Measurements from ENCODE around the gene ZMYND11. TPM values are rescaled to one million over a fixed set of nuclear protein-coding genes. Genes with fewer than 3 reads are reported as not detected.

ZMYND11 gene
- total and polyA plus RNA-seq, 7 donors: 21.5 to 138 (median 112) TPM

DNA sequence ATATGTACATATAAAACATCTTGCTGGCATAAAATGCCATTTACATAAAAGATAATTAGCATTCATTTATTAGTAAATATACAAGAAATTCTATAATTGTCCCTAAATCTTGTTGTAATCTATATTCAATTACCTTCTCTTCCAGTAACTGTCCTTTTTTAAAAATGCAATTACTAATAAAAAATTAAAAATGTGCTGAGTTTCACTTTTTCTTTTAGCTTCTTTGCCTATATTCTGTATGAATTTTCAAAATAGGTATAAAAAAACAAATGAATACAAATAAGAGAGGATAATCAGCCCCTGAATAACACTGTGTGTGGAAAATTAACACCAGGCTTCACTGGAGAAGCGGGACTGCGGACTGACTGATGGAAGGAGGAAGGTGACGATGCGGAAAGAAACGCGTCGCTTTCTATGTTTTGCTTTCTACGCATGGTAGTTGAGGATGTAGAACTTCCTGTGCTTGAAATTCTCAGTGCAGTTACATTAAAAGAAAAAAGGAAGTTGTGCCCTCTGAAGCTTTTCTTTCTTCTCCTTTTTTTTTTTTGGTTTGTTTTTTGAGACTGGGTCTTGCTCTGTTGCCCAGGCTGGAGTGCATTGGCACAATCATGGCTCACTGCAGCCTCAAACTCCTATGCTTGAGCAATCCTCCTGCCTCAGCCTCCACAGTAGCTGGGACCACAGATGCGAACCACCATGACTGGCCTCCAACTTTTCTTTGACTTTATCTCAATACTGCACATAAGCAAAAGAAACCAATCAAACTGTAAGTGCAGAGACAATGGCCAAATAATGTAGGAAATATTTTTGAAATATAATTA is 7.4 kb upstream of the ZMYND11 start:
- 43 to 90% methylated on average over 9 of the region's 9 CpGs for WGBS, 2 donors
- TF ChIP-seq POLR2AphosphoS5 (IDR thresholded peaks at IDR 0.05) (no peak), POLR2A (IDR thresholded peaks at IDR 0.05) (no peak), EP300 (IDR thresholded peaks at IDR 0.05) (no peak)
- TF ChIP-seq, protein P1, sequence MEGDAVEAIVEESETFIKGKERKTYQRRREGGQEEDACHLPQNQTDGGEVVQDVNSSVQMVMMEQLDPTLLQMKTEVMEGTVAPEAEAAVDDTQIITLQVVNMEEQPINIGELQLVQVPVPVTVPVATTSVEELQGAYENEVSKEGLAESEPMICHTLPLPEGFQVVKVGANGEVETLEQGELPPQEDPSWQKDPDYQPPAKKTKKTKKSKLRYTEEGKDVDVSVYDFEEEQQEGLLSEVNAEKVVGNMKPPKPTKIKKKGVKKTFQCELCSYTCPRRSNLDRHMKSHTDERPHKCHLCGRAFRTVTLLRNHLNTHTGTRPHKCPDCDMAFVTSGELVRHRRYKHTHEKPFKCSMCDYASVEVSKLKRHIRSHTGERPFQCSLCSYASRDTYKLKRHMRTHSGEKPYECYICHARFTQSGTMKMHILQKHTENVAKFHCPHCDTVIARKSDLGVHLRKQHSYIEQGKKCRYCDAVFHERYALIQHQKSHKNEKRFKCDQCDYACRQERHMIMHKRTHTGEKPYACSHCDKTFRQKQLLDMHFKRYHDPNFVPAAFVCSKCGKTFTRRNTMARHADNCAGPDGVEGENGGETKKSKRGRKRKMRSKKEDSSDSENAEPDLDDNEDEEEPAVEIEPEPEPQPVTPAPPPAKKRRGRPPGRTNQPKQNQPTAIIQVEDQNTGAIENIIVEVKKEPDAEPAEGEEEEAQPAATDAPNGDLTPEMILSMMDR (IDR thresholded peaks at IDR 0.05): no peak
- no peak overlapping the region for H3K4me3 ChIP-seq
- H3K4me1 ChIP-seq: peaks cover 0 to 24% (median 15%) of the 10 kb centered on the region in 4 donors
- H3K9me3 ChIP-seq: no peaks in the 10 kb centered on the region
- intact Hi-C loops (cut with DNase I): no loop called here
- H3K27ac ChIP-seq: no peak overlapping the region
- no peaks in the 10 kb centered on the region for H3K36me3 ChIP-seq
- no peak for DNase-seq
- H3K27me3 ChIP-seq: no peaks in the 10 kb centered on the region

DNA sequence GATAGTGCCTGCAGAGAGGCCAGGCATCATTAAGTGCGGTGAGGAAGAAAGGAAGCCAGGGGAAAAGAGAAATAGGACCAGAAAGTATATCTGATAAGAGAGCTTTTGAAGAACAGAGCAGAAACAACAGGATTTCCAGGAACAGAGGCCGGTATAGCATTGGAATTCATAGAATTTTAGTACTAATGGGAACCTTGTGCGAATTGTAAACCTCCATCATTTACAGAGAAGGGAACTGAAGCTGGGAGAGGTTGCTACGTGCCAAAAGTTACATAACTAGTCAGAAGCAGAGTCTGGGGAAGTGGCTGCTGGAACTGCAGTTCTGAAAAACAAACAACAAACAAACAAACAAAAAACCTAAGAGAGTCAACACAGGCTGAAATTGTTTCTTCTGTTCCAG is 5.4 kb upstream of the ZMYND11 start:
- WGBS, 2 donors: 51 to 70% methylated on average over 4 of the region's 4 CpGs
- DNase-seq: no peak
- intact Hi-C loops (cut with DNase I): no loop called here
- H3K27ac ChIP-seq: peak overlapping the region in 2 of 4 donors; percentile 3 to 13
- H3K4me3 ChIP-seq: no peak overlapping the region
- TF ChIP-seq POLR2AphosphoS5 (IDR thresholded peaks at IDR 0.05) (no peak), EP300 (IDR thresholded peaks at IDR 0.05) (no peak), POLR2A (IDR thresholded peaks at IDR 0.05) (no peak)
- TF ChIP-seq, protein P1 (IDR thresholded peaks at IDR 0.05): no peak
- H3K36me3 ChIP-seq: no peaks in the 10 kb centered on the region
- no peaks in the 10 kb centered on the region for H3K27me3 ChIP-seq
- peaks cover 0 to 42% (median 30%) of the 10 kb centered on the region in 4 donors for H3K4me1 ChIP-seq
- no peaks in the 10 kb centered on the region for H3K9me3 ChIP-seq

DNA sequence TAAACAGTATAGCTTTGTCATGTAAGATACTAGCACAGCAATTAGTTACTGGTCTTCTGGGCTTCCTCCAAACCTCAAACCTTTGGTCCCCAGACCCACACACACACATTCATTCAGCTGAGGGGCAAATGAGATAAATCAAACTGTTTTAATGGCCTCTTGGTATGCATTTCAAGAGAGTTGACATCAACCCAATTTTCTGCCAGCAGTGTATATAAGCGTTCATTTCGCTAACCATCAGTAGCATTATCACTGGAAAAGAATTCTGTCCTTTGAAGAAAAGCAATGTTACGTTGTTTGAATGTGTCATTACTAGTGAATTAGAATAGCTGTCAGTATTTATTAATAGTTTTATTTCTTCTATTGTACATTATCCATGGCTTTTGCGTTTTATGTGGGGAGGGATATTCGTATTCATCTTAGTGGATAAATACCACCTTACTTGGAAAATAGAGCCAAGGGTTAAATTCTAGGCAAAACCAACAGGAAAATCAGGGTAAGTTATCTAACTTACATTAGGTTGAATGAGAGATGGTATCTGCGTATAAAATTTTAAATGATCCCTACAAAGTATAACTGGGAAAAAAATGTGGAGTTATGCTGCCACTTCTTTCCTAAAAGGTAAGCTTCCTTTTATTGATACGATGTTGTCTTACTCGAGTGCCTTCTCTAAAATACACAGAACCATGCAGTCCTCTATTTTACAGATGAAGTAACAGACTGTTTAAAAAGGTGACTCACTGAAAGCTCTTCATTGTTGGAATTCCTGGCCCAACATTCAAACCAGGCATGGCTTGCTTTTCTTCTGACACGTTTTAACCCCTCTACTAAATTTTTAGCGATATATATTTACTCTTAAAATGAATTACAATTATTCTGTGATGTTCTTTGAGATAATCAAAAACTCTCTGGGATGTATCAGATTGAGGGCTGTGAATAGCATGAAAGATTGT is 2.0 kb upstream of the ZMYND11 start:
- no peak for DNase-seq
- Histone ChIP-seq H3K4me1 (peaks cover 0 to 62% (median 48%) of the 10 kb centered on the region in 4 donors), H3K36me3 (no peaks in the 10 kb centered on the region), H3K9me3 (no peaks in the 10 kb centered on the region), H3K27ac (peak overlapping the region; percentile 94 to 100 (median 98)), H3K27me3 (no peaks in the 10 kb centered on the region), H3K4me3 (peak overlapping the region in 2 of 4 donors; percentile 91 to 94)
- WGBS, 2 donors: 76 to 78% methylated on average over 10 of the region's 10 CpGs
- TF ChIP-seq, protein P1 (IDR thresholded peaks at IDR 0.05): no peak
- TF ChIP-seq POLR2A (IDR thresholded peaks at IDR 0.05): no peak
- TF ChIP-seq EP300 (IDR thresholded peaks at IDR 0.05): no peak
- TF ChIP-seq POLR2AphosphoS5 (IDR thresholded peaks at IDR 0.05): no peak
- intact Hi-C loops (cut with DNase I): no loop called here

DNA sequence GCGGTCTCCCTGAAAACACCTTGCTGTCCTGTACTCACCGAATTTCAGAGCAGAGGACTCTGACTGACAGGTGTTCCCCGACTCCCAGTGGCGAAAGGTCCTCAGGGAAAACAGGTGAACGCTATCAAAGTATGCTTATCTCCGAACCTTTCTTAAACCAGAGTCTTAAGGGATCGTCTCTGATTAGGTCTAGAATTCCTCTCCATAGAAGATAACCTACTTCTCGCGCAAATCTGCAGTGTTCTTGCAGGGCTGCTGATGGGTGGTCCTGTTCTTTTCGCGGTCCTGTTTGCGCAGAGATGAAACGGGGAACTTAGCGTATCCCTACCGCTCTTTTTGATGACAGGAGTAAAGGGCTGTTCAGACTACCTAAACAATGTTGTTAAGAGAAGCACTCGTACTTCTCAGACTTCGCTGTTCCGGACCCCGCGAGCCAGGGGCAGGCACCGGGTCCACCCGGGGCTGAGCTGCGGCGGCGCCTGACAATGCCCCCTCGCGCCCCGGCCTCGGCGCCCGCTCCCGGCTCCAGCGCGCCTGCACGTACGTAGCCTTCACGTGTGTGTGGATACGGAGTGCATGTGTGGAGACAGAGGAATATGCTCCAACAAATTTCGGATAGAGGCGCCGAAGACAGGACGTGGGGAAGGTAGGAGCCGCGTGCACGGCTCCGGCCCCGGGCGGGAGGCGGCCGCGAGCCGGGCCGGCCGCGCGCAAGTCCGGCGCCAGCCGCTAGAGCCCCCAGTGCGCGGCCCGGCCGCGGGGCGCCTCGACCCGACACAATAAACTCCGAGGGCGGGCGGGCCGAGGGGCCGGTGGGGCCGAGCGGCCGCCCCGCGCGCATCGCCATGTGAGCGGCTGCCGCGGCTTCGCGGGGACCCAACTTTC is 766 bp upstream of the ZMYND11 start:
- Histone ChIP-seq H3K9me3 (no peaks in the 10 kb centered on the region), H3K4me3 (peak overlapping the region; percentile 60 to 94 (median 92)), H3K27me3 (no peaks in the 10 kb centered on the region), H3K36me3 (no peaks in the 10 kb centered on the region), H3K27ac (peak overlapping the region; percentile 94 to 100 (median 98)), H3K4me1 (peaks cover 0 to 61% (median 52%) of the 10 kb centered on the region in 4 donors)
- TF ChIP-seq, protein P1 (IDR thresholded peaks at IDR 0.05): no peak
- TF ChIP-seq POLR2AphosphoS5 (IDR thresholded peaks at IDR 0.05): peak in 2 of 4 donors; percentile 3 to 9
- intact Hi-C loops (cut with DNase I): no loop called here
- peak; percentile 72 for DNase-seq
- 0 to 1% methylated on average over 84 of the region's 84 CpGs for WGBS, 2 donors

Measured in sigmoid colon (tissue), 7 donors.